Adipose tissue (tissue), 3 donors: ENCODE measurements around the gene G3BP1. TPM values are rescaled to one million over a fixed set of nuclear protein-coding genes. Genes with fewer than 3 reads are reported as not detected.
"Not testable (repeated sequence)": the region's sequence is repeated elsewhere in the genome, so short reads cannot be mapped to it uniquely, and the experiment has no call there.

ENCODE experiments used
- H3K27ac ChIP-seq: one replicate; pipeline ENCODE4 v1.5.1; 2013; ENCODE audit warnings: low read depth, low read length
- WGBS, 3 donors: extraction: QIAGEN DNeasy Blood & Tissue Kit; methylation state at CpG; one replicate each; pipeline ENCODE4 v1.1.7; 2013; 5-methylcytosine and 5-hydroxymethylcytosine counted together
- polyA plus RNA-seq, 3 donors: library from polyadenylated mRNA; stranded (reverse); fragments of 200-250 nt; gene quantifications; one replicate each; pipeline ENCODE4 v1.2.3, GENCODE V29; 2013
- donor health status: healthy with polysubstance abuse.
- donor health status: Bipolar disorder and iron deficiency.
- donor health status: healthy.

G3BP1 gene
- polyA plus RNA-seq, 3 donors: 12.7 to 39.6 (median 35.0) TPM

- H3K27ac ChIP-seq: no peak overlapping the region
- 93 to 94% (median 94%) methylated on average over 11 of the region's 11 CpGs for WGBS, 3 donors
Observed at GRCh38 chr5:151780348-151780747, 8.6 kb downstream of the G3BP1 start.

GRCh38 chr5:151781201-151781600 lies 9.4 kb downstream of the G3BP1 start:
- WGBS, 3 donors: 31 to 60% (median 40%) methylated on average over 1 of the region's 1 CpG
- H3K27ac ChIP-seq: no peak overlapping the region

GRCh38 chr5:151783664-151784063 lies 11.9 kb downstream of the G3BP1 start:
- not testable (repeated sequence) for H3K27ac ChIP-seq
- WGBS, 3 donors: 95 to 98% (median 97%) methylated on average over 16 of the region's 16 CpGs

GRCh38 chr5:151784141-151784540 lies 12.4 kb downstream of the G3BP1 start:
- WGBS, 3 donors: 43 to 74% (median 74%) methylated on average over 3 of the region's 3 CpGs
- H3K27ac ChIP-seq: no peak overlapping the region

- no peak overlapping the region for H3K27ac ChIP-seq
- 72 to 86% (median 82%) methylated on average over 4 of the region's 4 CpGs for WGBS, 3 donors
Observed at GRCh38 chr5:151786468-151786867, 14.7 kb downstream of the G3BP1 start.

GRCh38 chr5:151787817-151788216 lies 16.1 kb downstream of the G3BP1 start:
- no peak overlapping the region for H3K27ac ChIP-seq
- 71 to 88% (median 83%) methylated on average over 6 of the region's 6 CpGs for WGBS, 3 donors

- WGBS, 3 donors: 89 to 97% (median 94%) methylated on average over 3 of the region's 3 CpGs
- H3K27ac ChIP-seq: no peak overlapping the region
Observed at GRCh38 chr5:151793358-151793757, 21.6 kb downstream of the G3BP1 start.

GRCh38 chr5:151795426-151795825 lies 23.7 kb downstream of the G3BP1 start:
- 90 to 96% (median 91%) methylated on average over 1 of the region's 1 CpG for WGBS, 3 donors
- no peak overlapping the region for H3K27ac ChIP-seq

GRCh38 chr5:151798674-151799073 lies 26.9 kb downstream of the G3BP1 start:
- H3K27ac ChIP-seq: no peak overlapping the region
- WGBS, 3 donors: 86 to 95% (median 93%) methylated on average over 3 of the region's 3 CpGs

GRCh38 chr5:151799407-151799806 lies 27.7 kb downstream of the G3BP1 start:
- H3K27ac ChIP-seq: no peak overlapping the region
- WGBS, 3 donors: 62 to 90% (median 64%) methylated on average over 3 of the region's 3 CpGs

- no peak overlapping the region for H3K27ac ChIP-seq
- 44 to 83% (median 77%) methylated on average over 2 of the region's 2 CpGs for WGBS, 3 donors
Observed at GRCh38 chr5:151800532-151800931, 28.8 kb downstream of the G3BP1 start.

GRCh38 chr5:151805414-151806223 lies 33.9 kb downstream of the G3BP1 start:
- WGBS, 3 donors: 93 to 97% (median 95%) methylated on average over 3 of the region's 3 CpGs
- no peak overlapping the region for H3K27ac ChIP-seq

GRCh38 chr5:151808451-151809169 lies 36.9 kb downstream of the G3BP1 start:
- 86 to 91% (median 89%) methylated on average over 4 of the region's 4 CpGs for WGBS, 3 donors
- H3K27ac ChIP-seq: no peak overlapping the region

GRCh38 chr5:151810449-151810848 lies 38.7 kb downstream of the G3BP1 start:
- no peak overlapping the region for H3K27ac ChIP-seq
- WGBS, 3 donors: 55 to 90% (median 57%) methylated on average over 1 of the region's 1 CpG

GRCh38 chr5:151810897-151811296 lies 39.1 kb downstream of the G3BP1 start:
- peak overlapping the region; percentile 55 for H3K27ac ChIP-seq
- WGBS, 3 donors: 94 to 100% (median 98%) methylated on average over 1 of the region's 1 CpG

- H3K27ac ChIP-seq: no peak overlapping the region
- WGBS, 3 donors: 74 to 93% (median 79%) methylated on average over 5 of the region's 5 CpGs
Observed at GRCh38 chr5:151811593-151812321, 40.0 kb downstream of the G3BP1 start.

- no peak overlapping the region for H3K27ac ChIP-seq
- WGBS, 3 donors: 79 to 80% (median 79%) methylated on average over 2 of the region's 2 CpGs
Observed at GRCh38 chr5:151812757-151813309, 41.1 kb downstream of the G3BP1 start.

GRCh38 chr5:151815051-151815450 lies 43.3 kb downstream of the G3BP1 start:
- 84 to 89% (median 88%) methylated on average over 1 of the region's 1 CpG for WGBS, 3 donors

GRCh38 chr5:151819830-151820229 lies 48.1 kb downstream of the G3BP1 start:
- H3K27ac ChIP-seq: no peak overlapping the region

More at GRCh38 chr5:151815051-151815450, 43.3 kb downstream of the G3BP1 start:
- H3K27ac ChIP-seq: no peak overlapping the region
